Activated naive CD8-positive, alpha-beta T cell (primary cell): Measurements from ENCODE around the gene M1AP.
A peak's percentile ranks its signal among the peaks of the same experiment; 100 is the strongest.

ENCODE experiments used
- H3K27ac Mint-ChIP-seq: one replicate; pipeline ENCODE4 v1.8.0; 2021; ENCODE audit warnings: mixed read lengths
- H3K27me3 Mint-ChIP-seq: one replicate; pipeline ENCODE4 v1.8.0; 2021; ENCODE audit warnings: mixed read lengths
- H3K36me3 Mint-ChIP-seq: one replicate; pipeline ENCODE4 v1.8.0; 2021; ENCODE audit warnings: mixed read lengths
- H3K4me1 Mint-ChIP-seq: one replicate; pipeline ENCODE4 v1.8.0; 2021; ENCODE audit warnings: low read depth, mixed read lengths
- H3K4me3 Mint-ChIP-seq: one replicate; pipeline ENCODE4 v1.8.0; 2021; ENCODE audit warnings: mild to moderate bottlenecking, mixed read lengths
- H3K9me3 Mint-ChIP-seq: one replicate; pipeline ENCODE4 v1.8.0; 2021; ENCODE audit warnings: low read depth, mixed read lengths

The M1AP gene

GRCh38 chr2:74538881-74539339, 109.2 kb downstream of the M1AP start:
- no peak overlapping the region for H3K27ac Mint-ChIP-seq
- peaks cover 11% of the 10 kb centered on the region for H3K27me3 Mint-ChIP-seq
- H3K4me1 Mint-ChIP-seq = no peaks in the 10 kb centered on the region
- peaks cover 2% of the 10 kb centered on the region for H3K36me3 Mint-ChIP-seq
- no peak overlapping the region for H3K4me3 Mint-ChIP-seq
- no peaks in the 10 kb centered on the region for H3K9me3 Mint-ChIP-seq

- peaks cover 4% of the 10 kb centered on the region for H3K27me3 Mint-ChIP-seq
- H3K27ac Mint-ChIP-seq = no peak overlapping the region
- no peak overlapping the region for H3K4me3 Mint-ChIP-seq
- no peaks in the 10 kb centered on the region for H3K9me3 Mint-ChIP-seq
- peaks cover 4% of the 10 kb centered on the region for H3K4me1 Mint-ChIP-seq
- peaks cover under 1% of the 10 kb centered on the region for H3K36me3 Mint-ChIP-seq
Observed at GRCh38 chr2:74537140-74537539, 111.0 kb downstream of the M1AP start.

- Mint-ChIP-seq H3K4me1 (peaks cover 10% of the 10 kb centered on the region), H3K4me3 (no peak overlapping the region), H3K9me3 (no peaks in the 10 kb centered on the region), H3K27me3 (peaks cover 3% of the 10 kb centered on the region), H3K36me3 (peaks cover 2% of the 10 kb centered on the region), H3K27ac (no peak overlapping the region)
Observed at GRCh38 chr2:74536166-74536950, 111.8 kb downstream of the M1AP start.

GRCh38 chr2:74535440-74535965, 112.6 kb downstream of the M1AP start:
- H3K4me3 Mint-ChIP-seq = no peak overlapping the region
- H3K27me3 Mint-ChIP-seq = peaks cover 3% of the 10 kb centered on the region
- H3K36me3 Mint-ChIP-seq = peaks cover 2% of the 10 kb centered on the region
- H3K27ac Mint-ChIP-seq = no peak overlapping the region
- no peaks in the 10 kb centered on the region for H3K9me3 Mint-ChIP-seq
- H3K4me1 Mint-ChIP-seq = peaks cover 19% of the 10 kb centered on the region

GRCh38 chr2:74534411-74534810, 113.7 kb downstream of the M1AP start:
- H3K9me3 Mint-ChIP-seq = no peaks in the 10 kb centered on the region
- H3K4me3 Mint-ChIP-seq = no peak overlapping the region
- H3K4me1 Mint-ChIP-seq = peaks cover 20% of the 10 kb centered on the region
- peaks cover 2% of the 10 kb centered on the region for H3K36me3 Mint-ChIP-seq
- H3K27ac Mint-ChIP-seq = no peak overlapping the region
- H3K27me3 Mint-ChIP-seq = peaks cover 3% of the 10 kb centered on the region

GRCh38 chr2:74533464-74533863, 114.7 kb downstream of the M1AP start:
- Mint-ChIP-seq H3K9me3 (no peaks in the 10 kb centered on the region), H3K36me3 (peaks cover 6% of the 10 kb centered on the region), H3K27me3 (peaks cover 2% of the 10 kb centered on the region), H3K27ac (no peak overlapping the region), H3K4me1 (peaks cover 20% of the 10 kb centered on the region), H3K4me3 (no peak overlapping the region)

- peaks cover 27% of the 10 kb centered on the region for H3K4me1 Mint-ChIP-seq
- no peaks in the 10 kb centered on the region for H3K9me3 Mint-ChIP-seq
- peaks cover 9% of the 10 kb centered on the region for H3K36me3 Mint-ChIP-seq
- H3K27me3 Mint-ChIP-seq = no peaks in the 10 kb centered on the region
- peak overlapping the region; percentile 63 for H3K4me3 Mint-ChIP-seq
- H3K27ac Mint-ChIP-seq = peak overlapping the region; percentile 7
Observed at GRCh38 chr2:74532222-74532621, 115.9 kb downstream of the M1AP start.

- peak overlapping the region; percentile 98 for H3K4me3 Mint-ChIP-seq
- H3K36me3 Mint-ChIP-seq = peaks cover 12% of the 10 kb centered on the region
- no peaks in the 10 kb centered on the region for H3K27me3 Mint-ChIP-seq
- no peak overlapping the region for H3K27ac Mint-ChIP-seq
- no peaks in the 10 kb centered on the region for H3K9me3 Mint-ChIP-seq
- peaks cover 29% of the 10 kb centered on the region for H3K4me1 Mint-ChIP-seq
Observed at GRCh38 chr2:74531666-74532065, 116.5 kb downstream of the M1AP start.

- Mint-ChIP-seq H3K4me3 (peak overlapping the region; percentile 98), H3K27ac (peak overlapping the region; percentile 92), H3K36me3 (peaks cover 18% of the 10 kb centered on the region), H3K27me3 (no peaks in the 10 kb centered on the region), H3K9me3 (no peaks in the 10 kb centered on the region), H3K4me1 (peaks cover 36% of the 10 kb centered on the region)
Observed at GRCh38 chr2:74530239-74531187, 117.6 kb downstream of the M1AP start.

GRCh38 chr2:74529357-74530238, 118.5 kb downstream of the M1AP start, which contains the start of the genes AUP1 and HTRA2:
Gene AUP1, minus strand, starts transcription at chr2:74529706. Its CDS starts 77 bp downstream, at chr2:74529629.
Gene HTRA2, plus strand, starts transcription at chr2:74529933. Its CDS starts 74 bp downstream, at chr2:74530007.
- H3K27ac Mint-ChIP-seq = peak within 1 kb of the TSS; percentile 95
- peaks cover 36% of the 10 kb centered on the region for H3K4me1 Mint-ChIP-seq
- peak within 1 kb of the TSS; percentile 98 for H3K4me3 Mint-ChIP-seq
- H3K36me3 Mint-ChIP-seq = peaks cover 18% of the 10 kb centered on the region
- no peaks in the 10 kb centered on the region for H3K27me3 Mint-ChIP-seq
- no peaks in the 10 kb centered on the region for H3K9me3 Mint-ChIP-seq

- Mint-ChIP-seq H3K27me3 (no peaks in the 10 kb centered on the region), H3K4me3 (peak overlapping the region; percentile 98), H3K36me3 (peaks cover 18% of the 10 kb centered on the region), H3K9me3 (no peaks in the 10 kb centered on the region), H3K4me1 (peaks cover 36% of the 10 kb centered on the region), H3K27ac (peak overlapping the region; percentile 95)
Observed at GRCh38 chr2:74528600-74529356, 119.4 kb downstream of the M1AP start.

GRCh38 chr2:74527741-74528140, 120.4 kb downstream of the M1AP start:
- peak overlapping the region; percentile 98 for H3K4me3 Mint-ChIP-seq
- H3K27ac Mint-ChIP-seq = no peak overlapping the region
- peaks cover 35% of the 10 kb centered on the region for H3K4me1 Mint-ChIP-seq
- no peaks in the 10 kb centered on the region for H3K27me3 Mint-ChIP-seq
- peaks cover 18% of the 10 kb centered on the region for H3K36me3 Mint-ChIP-seq
- no peaks in the 10 kb centered on the region for H3K9me3 Mint-ChIP-seq

- Mint-ChIP-seq H3K27ac (no peak overlapping the region), H3K9me3 (no peaks in the 10 kb centered on the region), H3K4me1 (peaks cover 29% of the 10 kb centered on the region), H3K36me3 (peaks cover 16% of the 10 kb centered on the region), H3K27me3 (no peaks in the 10 kb centered on the region), H3K4me3 (peak overlapping the region; percentile 98)
Observed at GRCh38 chr2:74526649-74527230, 121.4 kb downstream of the M1AP start.
